KMS-11 (cell line): ENCODE measurements around the gene MMAA.

Experiments used
- H2AFZ ChIP-seq: fragments of 200-600 bp; sonication (generic); 2 replicates; pipeline ENCODE4 v1.6.1; 2016; ENCODE audit warnings: antibody characterized with exemption, mixed run types, low read depth
- H3K27ac ChIP-seq: fragments of 200-600 bp; sonication (generic); 2 replicates; pipeline ENCODE4 v1.6.1; 2016; ENCODE audit warnings: mild to moderate bottlenecking, mixed run types
- H3K27me3 ChIP-seq: fragments of 200-600 bp; sonication (generic); 2 replicates; pipeline ENCODE4 v1.6.1; 2017; ENCODE audit warnings: mild to moderate bottlenecking, low read depth, mixed run types, moderate library complexity; ENCODE audit not compliant: insufficient read depth
- H3K36me3 ChIP-seq: fragments of 200-600 bp; sonication (generic); 2 replicates; pipeline ENCODE4 v1.6.1; 2017; ENCODE audit warnings: mild to moderate bottlenecking, mixed run types; ENCODE audit not compliant: insufficient read depth
- H3K4me1 ChIP-seq: fragments of 200-600 bp; sonication (generic); 2 replicates; pipeline ENCODE4 v1.6.1; 2016; ENCODE audit warnings: mild to moderate bottlenecking, low read depth, mixed run types; ENCODE audit not compliant: poor library complexity, severe bottlenecking
- H3K4me2 ChIP-seq: fragments of 200-600 bp; sonication (generic); 2 replicates; pipeline ENCODE4 v1.7.0; 2016; ENCODE audit warnings: mild to moderate bottlenecking, mixed run types
- H3K4me3 ChIP-seq: fragments of 200-600 bp; sonication (generic); IDR thresholded peaks from 2 replicates; pipeline ENCODE4 v1.6.1; 2017; ENCODE audit warnings: low read depth, low read length, mixed read lengths; ENCODE audit not compliant: insufficient read depth
- H3K79me2 ChIP-seq: fragments of 200-600 bp; sonication (generic); 2 replicates; pipeline ENCODE4 v1.6.1; 2016; ENCODE audit warnings: low read depth, mixed run types; ENCODE audit not compliant: insufficient read depth
- H3K9ac ChIP-seq: fragments of 200-600 bp; sonication (generic); 2 replicates; pipeline ENCODE4 v1.6.1; 2016; ENCODE audit warnings: mild to moderate bottlenecking, mixed run types
- H4K20me1 ChIP-seq: fragments of 200-600 bp; sonication (generic); 2 replicates; pipeline ENCODE4 v1.6.1; 2016; ENCODE audit warnings: mild to moderate bottlenecking, mixed run types; ENCODE audit not compliant: insufficient read depth
- CTCF ChIP-seq: fragments of 200-600 bp; sonication (generic); conservative IDR thresholded peaks from 2 replicates; pipeline ENCODE4 v1.6.1; 2017; ENCODE audit warnings: low read depth, mild to moderate bottlenecking, antibody characterized with exemption, low read length, moderate library complexity, mixed read lengths

The MMAA gene

GRCh38 chr4:145670422-145670821, 51.2 kb downstream of the MMAA start:
- no peak overlapping the region for H3K9ac ChIP-seq
- no peak overlapping the region for H2AFZ ChIP-seq
- H4K20me1 ChIP-seq, result no peaks in the 10 kb centered on the region
- H3K36me3 ChIP-seq, result no peaks in the 10 kb centered on the region
- H3K27me3 ChIP-seq, result no peaks in the 10 kb centered on the region
- H3K27ac ChIP-seq, result no peak overlapping the region
- TF ChIP-seq CTCF, result no peak
- no peaks in the 10 kb centered on the region for H3K4me1 ChIP-seq
- H3K4me2 ChIP-seq, result no peak overlapping the region
- no peaks in the 10 kb centered on the region for H3K79me2 ChIP-seq
- H3K4me3 ChIP-seq, result no peak overlapping the region

GRCh38 chr4:145679520-145679919, 60.3 kb downstream of the MMAA start:
- no peak for TF ChIP-seq CTCF
- no peak overlapping the region for H3K4me3 ChIP-seq
- no peaks in the 10 kb centered on the region for H3K27me3 ChIP-seq
- H3K27ac ChIP-seq, result no peak overlapping the region
- no peaks in the 10 kb centered on the region for H3K36me3 ChIP-seq
- H3K4me1 ChIP-seq, result no peaks in the 10 kb centered on the region
- H4K20me1 ChIP-seq, result no peaks in the 10 kb centered on the region
- H3K4me2 ChIP-seq, result no peak overlapping the region
- H2AFZ ChIP-seq, result no peak overlapping the region
- no peak overlapping the region for H3K9ac ChIP-seq
- H3K79me2 ChIP-seq, result no peaks in the 10 kb centered on the region

GRCh38 chr4:145679991-145680455, 60.8 kb downstream of the MMAA start, which contains the start of gene C4orf51:
Gene C4orf51 (plus strand): TSS chr4:145680146. CDS start chr4:145680204, 58 bp downstream.
- Histone ChIP-seq H3K9ac (no peak within 1 kb of the TSS), H3K4me1 (no peaks in the 10 kb centered on the region), H3K27ac (no peak within 1 kb of the TSS), H3K27me3 (no peaks in the 10 kb centered on the region), H3K4me3 (no peak within 1 kb of the TSS), H3K79me2 (no peaks in the 10 kb centered on the region), H3K36me3 (no peaks in the 10 kb centered on the region), H4K20me1 (no peaks in the 10 kb centered on the region), H3K4me2 (no peak within 1 kb of the TSS), H2AFZ (no peak within 1 kb of the TSS)
- no peak for TF ChIP-seq CTCF

GRCh38 chr4:145680902-145681301, 61.7 kb downstream of the MMAA start:
- Histone ChIP-seq H3K4me3 (no peak overlapping the region), H2AFZ (no peak overlapping the region), H4K20me1 (no peaks in the 10 kb centered on the region), H3K4me1 (no peaks in the 10 kb centered on the region), H3K79me2 (no peaks in the 10 kb centered on the region), H3K27ac (no peak overlapping the region), H3K9ac (no peak overlapping the region), H3K27me3 (no peaks in the 10 kb centered on the region), H3K4me2 (no peak overlapping the region), H3K36me3 (no peaks in the 10 kb centered on the region)
- no peak for TF ChIP-seq CTCF

- no peaks in the 10 kb centered on the region for H4K20me1 ChIP-seq
- H3K4me2 ChIP-seq, result no peak overlapping the region
- no peak overlapping the region for H3K4me3 ChIP-seq
- TF ChIP-seq CTCF, result no peak
- H3K36me3 ChIP-seq, result no peaks in the 10 kb centered on the region
- H3K4me1 ChIP-seq, result no peaks in the 10 kb centered on the region
- H2AFZ ChIP-seq, result no peak overlapping the region
- no peaks in the 10 kb centered on the region for H3K27me3 ChIP-seq
- no peak overlapping the region for H3K27ac ChIP-seq
- H3K79me2 ChIP-seq, result no peaks in the 10 kb centered on the region
- H3K9ac ChIP-seq, result no peak overlapping the region
Measured at GRCh38 chr4:145681518-145681917, 62.3 kb downstream of the MMAA start.
